ENCODE results near the gene WNT3.

WNT3 gene

DNA sequence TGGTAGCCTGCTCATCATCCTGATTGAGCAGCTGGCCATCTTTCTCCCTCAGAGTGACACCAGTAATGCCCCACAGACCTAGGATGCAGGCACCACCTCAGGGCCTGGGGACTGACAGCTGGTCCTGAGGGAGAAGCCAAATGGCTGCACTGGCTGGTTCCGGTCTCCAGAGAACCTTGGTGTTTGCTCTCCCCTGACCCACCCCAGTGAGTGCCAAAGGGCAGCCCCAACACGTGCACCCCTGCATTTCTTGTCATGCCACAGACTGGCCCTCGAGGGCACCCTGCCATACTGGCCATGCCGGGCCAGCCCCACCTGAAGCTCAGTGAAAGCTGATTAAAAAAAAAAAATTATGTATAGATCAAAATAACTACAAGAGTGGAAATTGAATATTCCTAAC lies 100.5 kb downstream of the WNT3 start:
- no peak overlapping the region for H2BK5ac ChIP-seq (ENCODE audit: low read length)
- H4K8ac ChIP-seq (ENCODE audit: low read depth, low read length), result no peak overlapping the region
- H3K27ac ChIP-seq (ENCODE audit: low read depth, low read length), result no peak overlapping the region
- no peak overlapping the region for H2BK120ac ChIP-seq (ENCODE audit: low read depth, low read length)
- no peak overlapping the region for H2AK5ac ChIP-seq (ENCODE audit: low read length)
- no peak overlapping the region for H3K23ac ChIP-seq (ENCODE audit: low read length)
- no peaks in the 10 kb centered on the region for H3K4me1 ChIP-seq (ENCODE audit: control insufficient read depth, low read depth, low read length)
- no peaks in the 10 kb centered on the region for H3K79me1 ChIP-seq (ENCODE audit: low read length)
- no peak overlapping the region for H3K4me3 ChIP-seq (ENCODE audit: low read length)
- H3K4me2 ChIP-seq (ENCODE audit: low read length), result no peak overlapping the region
- H3K56ac ChIP-seq (ENCODE audit: low read length), result no peak overlapping the region
- no CpG with 5 or more reads among the region's 4 CpGs for WGBS (ENCODE audit: extremely low coverage, insufficient coverage, low lambda C conversion rate)
- no peak for DNase-seq
- no peak overlapping the region for H3K4ac ChIP-seq (ENCODE audit: low read depth, low read length)
- H3K36me3 ChIP-seq (ENCODE audit: control insufficient read depth, insufficient read depth, low read length), result no peaks in the 10 kb centered on the region
- no peak overlapping the region for H3K9ac ChIP-seq (ENCODE audit: low read length)
- H4K5ac ChIP-seq (ENCODE audit: low read length), result no peak overlapping the region
- no peaks in the 10 kb centered on the region for H3K79me2 ChIP-seq (ENCODE audit: control insufficient read depth, insufficient read depth, low read length)
- H3K27me3 ChIP-seq (ENCODE audit: insufficient read depth, low read length, poor library complexity), result no peaks in the 10 kb centered on the region
- no peak overlapping the region for H2BK15ac ChIP-seq (replicated peaks; ENCODE audit: low read depth)
- no peak overlapping the region for H3K18ac ChIP-seq (ENCODE audit: low read length)

All from mesendoderm (in vitro differentiated cells).